DOHH2 (cell line): ENCODE data around the gene PALB2.

Experiments used
- EZH2phosphoT487 ChIP-seq: fragments of 200-600 bp; sonication (generic); IDR thresholded peaks from 2 replicates; pipeline ENCODE4 v1.6.1; 2017; ENCODE audit warnings: borderline replicate concordance, mild to moderate bottlenecking, antibody characterized with exemption, low read length, moderate library complexity, mixed read lengths
- TF ChIP-seq, protein P1 (sequence below): fragments of 200-600 bp; sonication (generic); IDR thresholded peaks from one replicate; pipeline ENCODE4 v1.5.1; 2014; ENCODE audit warnings: antibody characterized with exemption, mild to moderate bottlenecking, low read depth, low read length; ENCODE audit not compliant: poor library complexity, severe bottlenecking

DNA sequence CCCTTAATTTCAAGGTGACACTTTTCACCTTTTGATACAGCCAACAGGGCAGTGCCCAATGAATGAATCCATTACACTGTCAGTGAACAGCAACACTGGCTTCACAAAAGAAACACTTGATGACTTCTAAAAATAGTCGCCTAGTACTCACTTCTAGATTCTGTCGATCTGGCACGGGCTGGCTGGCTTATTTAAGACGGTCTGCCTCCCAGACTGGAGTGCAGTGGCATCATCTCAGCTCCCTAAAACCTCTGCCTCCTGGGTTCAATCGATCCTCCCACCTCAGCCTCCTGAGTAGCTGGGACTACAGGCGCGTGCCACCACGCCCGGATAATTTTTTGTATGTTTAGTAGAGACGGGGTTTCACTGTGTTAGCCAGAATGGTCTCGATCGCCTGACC lies 46.9 kb downstream of the PALB2 start:
- TF ChIP-seq, protein P1, sequence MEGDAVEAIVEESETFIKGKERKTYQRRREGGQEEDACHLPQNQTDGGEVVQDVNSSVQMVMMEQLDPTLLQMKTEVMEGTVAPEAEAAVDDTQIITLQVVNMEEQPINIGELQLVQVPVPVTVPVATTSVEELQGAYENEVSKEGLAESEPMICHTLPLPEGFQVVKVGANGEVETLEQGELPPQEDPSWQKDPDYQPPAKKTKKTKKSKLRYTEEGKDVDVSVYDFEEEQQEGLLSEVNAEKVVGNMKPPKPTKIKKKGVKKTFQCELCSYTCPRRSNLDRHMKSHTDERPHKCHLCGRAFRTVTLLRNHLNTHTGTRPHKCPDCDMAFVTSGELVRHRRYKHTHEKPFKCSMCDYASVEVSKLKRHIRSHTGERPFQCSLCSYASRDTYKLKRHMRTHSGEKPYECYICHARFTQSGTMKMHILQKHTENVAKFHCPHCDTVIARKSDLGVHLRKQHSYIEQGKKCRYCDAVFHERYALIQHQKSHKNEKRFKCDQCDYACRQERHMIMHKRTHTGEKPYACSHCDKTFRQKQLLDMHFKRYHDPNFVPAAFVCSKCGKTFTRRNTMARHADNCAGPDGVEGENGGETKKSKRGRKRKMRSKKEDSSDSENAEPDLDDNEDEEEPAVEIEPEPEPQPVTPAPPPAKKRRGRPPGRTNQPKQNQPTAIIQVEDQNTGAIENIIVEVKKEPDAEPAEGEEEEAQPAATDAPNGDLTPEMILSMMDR, result no peak
- TF ChIP-seq EZH2phosphoT487, result no peak
